Left ventricle myocardium inferior (tissue), 1 donor: ENCODE data around the gene SLC39A13. TPM values are rescaled to one million over a fixed set of nuclear protein-coding genes. Genes with fewer than 3 reads are reported as not detected.

Experiments
- DNase-seq: peaks from one replicate; pipeline ENCODE4 v3.0.0-alpha.2; 2020
- H3K27ac ChIP-seq: fragments of 200-600 bp; replicated peaks from 2 replicates; pipeline ENCODE4 v1.8.0; 2021
- H3K27me3 ChIP-seq: fragments of 200-600 bp; 2 replicates; pipeline ENCODE4 v1.8.0; 2021; ENCODE audit warnings: low read depth
- H3K36me3 ChIP-seq: fragments of 200-600 bp; 2 replicates; pipeline ENCODE4 v1.8.0; 2021
- H3K4me1 ChIP-seq: fragments of 200-600 bp; 2 replicates; pipeline ENCODE4 v1.8.0; 2021
- H3K4me3 ChIP-seq: fragments of 200-600 bp; 2 replicates; pipeline ENCODE4 v1.8.0; 2021; ENCODE audit warnings: mild to moderate bottlenecking, moderate library complexity
- H3K9me3 ChIP-seq: fragments of 200-600 bp; replicated peaks from 2 replicates; pipeline ENCODE4 v1.8.0; 2021
- intact Hi-C: fragments of 100-400 bp; cut with micrococcal nuclease; formaldehyde crosslinking; loops from one replicate; pipeline ENCODE4 v1.11.0; 2022
- total RNA-seq: library from RNA; stranded (reverse); fragmentation: NEBNext Ultra II Directional; extraction: Animal tissue kit (Norgen Biotek cat#: 25700); gene quantifications from one replicate; pipeline ENCODE4 v1.2.1, GENCODE V29; 2021
- TF ChIP-seq, protein P1 (sequence below): fragments of 200-600 bp; IDR thresholded peaks from 2 replicates; pipeline ENCODE4 v1.8.0; 2021; ENCODE audit warnings: antibody characterized with exemption, mild to moderate bottlenecking, borderline replicate concordance
- donor health status: DM: no; HTN: yes; CAD: no; lungs with severe emphysema.

Gene SLC39A13
- total RNA-seq, 1 donor from 2014 or later, result 36.5 TPM

DNA sequence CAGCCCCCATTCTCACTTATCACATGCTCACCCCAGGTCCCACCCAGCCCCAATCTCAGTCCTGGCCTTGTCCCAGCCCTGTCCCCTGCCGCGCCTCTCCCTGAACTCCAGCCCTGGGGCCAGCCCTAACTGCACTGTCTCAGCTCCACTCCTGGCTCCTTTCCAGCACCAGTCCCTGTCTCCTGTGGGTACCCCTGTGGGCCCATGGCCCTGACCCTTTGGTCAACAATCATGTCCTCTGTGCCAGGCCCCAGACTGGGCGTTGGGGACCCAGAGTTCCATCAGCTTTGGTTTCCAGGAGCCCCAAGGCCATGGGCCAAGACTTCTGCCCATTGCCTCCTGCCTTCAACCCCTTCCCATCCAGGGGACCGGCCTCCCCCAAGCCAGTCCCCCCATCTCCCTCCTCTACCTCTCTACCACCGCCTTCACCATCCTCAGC, 30.8 kb upstream of the SLC39A13 start:
- DNase-seq, result no peak
- peak overlapping the region; percentile 54 for H3K27ac ChIP-seq
- intact Hi-C loops, result no loop called here

DNA sequence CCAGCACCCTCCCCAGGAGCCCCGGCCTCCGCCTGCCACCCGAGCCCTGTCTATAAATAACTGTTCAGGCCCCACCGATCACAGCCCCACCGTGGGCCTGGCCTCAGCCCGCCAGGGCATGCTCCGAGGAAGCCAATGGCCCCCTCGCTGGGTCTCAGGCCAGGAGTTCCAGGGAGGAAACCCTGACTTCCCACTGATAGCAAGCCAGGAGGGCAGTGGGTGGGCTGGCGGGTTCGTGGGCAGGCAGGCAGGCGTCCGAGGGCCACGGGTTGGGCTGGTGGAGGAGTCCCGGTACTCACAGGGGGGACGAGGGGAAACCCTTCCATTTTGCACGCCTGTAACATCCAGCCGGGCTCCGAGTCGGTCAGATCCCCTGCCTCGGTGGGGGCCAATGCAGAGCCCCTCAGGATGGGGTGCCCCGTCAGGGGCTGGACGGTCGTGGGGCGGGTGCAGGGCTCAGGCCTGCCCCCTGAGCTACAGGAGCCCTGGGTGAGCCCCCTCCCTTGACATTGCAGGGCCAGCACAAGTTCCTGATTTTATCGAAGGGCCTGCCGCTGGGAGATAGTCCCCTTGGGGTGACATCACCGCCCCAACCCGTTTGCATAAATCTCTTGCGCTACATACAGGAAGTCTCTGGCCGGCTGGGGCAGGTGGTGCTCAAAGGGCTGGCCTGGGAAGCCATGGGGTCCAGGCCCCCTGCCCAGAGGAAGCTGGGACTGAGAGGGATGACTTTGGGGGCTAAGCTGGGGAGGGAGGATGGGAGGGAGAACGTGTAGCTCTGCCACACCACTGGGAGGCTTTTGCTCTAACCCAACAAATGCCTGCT, 30.2 kb upstream of the SLC39A13 start, which contains the start of gene SPI1:
Gene SPI1, minus strand, starts transcription at position 538 of the 826 bp plus-strand sequence. Its CDS starts 194 bp downstream, at position 344.
- no peaks in the 10 kb centered on the region for H3K27me3 ChIP-seq
- H3K4me1 ChIP-seq, result no peaks in the 10 kb centered on the region
- intact Hi-C loops, result no loop called here
- H3K27ac ChIP-seq, result peak within 1 kb of the TSS; percentile 54
- no peaks in the 10 kb centered on the region for H3K36me3 ChIP-seq
- TF ChIP-seq, protein P1, sequence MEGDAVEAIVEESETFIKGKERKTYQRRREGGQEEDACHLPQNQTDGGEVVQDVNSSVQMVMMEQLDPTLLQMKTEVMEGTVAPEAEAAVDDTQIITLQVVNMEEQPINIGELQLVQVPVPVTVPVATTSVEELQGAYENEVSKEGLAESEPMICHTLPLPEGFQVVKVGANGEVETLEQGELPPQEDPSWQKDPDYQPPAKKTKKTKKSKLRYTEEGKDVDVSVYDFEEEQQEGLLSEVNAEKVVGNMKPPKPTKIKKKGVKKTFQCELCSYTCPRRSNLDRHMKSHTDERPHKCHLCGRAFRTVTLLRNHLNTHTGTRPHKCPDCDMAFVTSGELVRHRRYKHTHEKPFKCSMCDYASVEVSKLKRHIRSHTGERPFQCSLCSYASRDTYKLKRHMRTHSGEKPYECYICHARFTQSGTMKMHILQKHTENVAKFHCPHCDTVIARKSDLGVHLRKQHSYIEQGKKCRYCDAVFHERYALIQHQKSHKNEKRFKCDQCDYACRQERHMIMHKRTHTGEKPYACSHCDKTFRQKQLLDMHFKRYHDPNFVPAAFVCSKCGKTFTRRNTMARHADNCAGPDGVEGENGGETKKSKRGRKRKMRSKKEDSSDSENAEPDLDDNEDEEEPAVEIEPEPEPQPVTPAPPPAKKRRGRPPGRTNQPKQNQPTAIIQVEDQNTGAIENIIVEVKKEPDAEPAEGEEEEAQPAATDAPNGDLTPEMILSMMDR, result no peak
- no peaks in the 10 kb centered on the region for H3K9me3 ChIP-seq
- peak within 1 kb of the TSS; percentile 45 for H3K4me3 ChIP-seq
- DNase-seq, result peak; percentile 68

More for the DNA sequence above, 30.8 kb upstream of the SLC39A13 start:
- TF ChIP-seq, protein P1, result no peak
- peak overlapping the region; percentile 45 for H3K4me3 ChIP-seq
- no peaks in the 10 kb centered on the region for H3K27me3 ChIP-seq
- no peaks in the 10 kb centered on the region for H3K4me1 ChIP-seq
- no peaks in the 10 kb centered on the region for H3K9me3 ChIP-seq
- H3K36me3 ChIP-seq, result no peaks in the 10 kb centered on the region

DNA sequence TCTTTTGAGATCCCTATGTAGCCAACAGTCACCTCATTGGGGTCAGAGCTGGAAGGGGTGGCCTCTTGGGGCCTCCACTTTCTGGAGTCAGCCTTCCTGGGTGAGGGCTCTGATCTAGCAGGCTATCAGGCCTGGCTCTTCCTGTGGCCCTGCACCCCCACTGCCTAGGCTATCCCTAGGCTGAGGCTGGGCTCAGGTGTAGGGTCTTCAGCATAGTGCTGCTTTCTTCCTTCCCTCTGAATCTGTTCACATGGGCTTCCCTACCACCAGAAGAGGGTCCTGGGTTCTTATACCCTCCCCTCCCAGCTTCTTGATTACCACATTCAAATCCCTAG, 29.6 kb upstream of the SLC39A13 start:
- TF ChIP-seq, protein P1, result no peak
- Histone ChIP-seq H3K9me3 (no peaks in the 10 kb centered on the region), H3K36me3 (no peaks in the 10 kb centered on the region), H3K27ac (no peak overlapping the region), H3K27me3 (no peaks in the 10 kb centered on the region), H3K4me3 (no peak overlapping the region), H3K4me1 (no peaks in the 10 kb centered on the region)
- DNase-seq, result no peak
- intact Hi-C loops, result no loop called here

DNA sequence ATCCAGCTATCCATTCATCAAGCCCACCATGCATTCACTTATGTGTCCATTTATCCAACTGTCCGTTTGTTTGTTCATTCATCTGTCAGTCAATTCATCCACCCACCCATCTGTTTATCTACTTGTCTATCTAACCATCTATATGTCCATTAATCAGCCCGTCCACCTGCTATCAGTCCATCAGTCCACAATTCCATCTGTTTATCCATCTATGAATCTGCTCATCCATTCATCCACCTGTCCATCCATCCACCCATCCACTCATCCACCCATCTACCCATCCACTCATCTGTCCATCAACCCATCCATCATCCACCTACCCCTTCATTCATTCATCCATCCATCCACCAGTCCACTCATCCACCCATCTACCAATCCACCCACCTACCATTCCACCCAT, 29.1 kb upstream of the SLC39A13 start:
- no peak overlapping the region for H3K27ac ChIP-seq
- DNase-seq, result no peak

DNA sequence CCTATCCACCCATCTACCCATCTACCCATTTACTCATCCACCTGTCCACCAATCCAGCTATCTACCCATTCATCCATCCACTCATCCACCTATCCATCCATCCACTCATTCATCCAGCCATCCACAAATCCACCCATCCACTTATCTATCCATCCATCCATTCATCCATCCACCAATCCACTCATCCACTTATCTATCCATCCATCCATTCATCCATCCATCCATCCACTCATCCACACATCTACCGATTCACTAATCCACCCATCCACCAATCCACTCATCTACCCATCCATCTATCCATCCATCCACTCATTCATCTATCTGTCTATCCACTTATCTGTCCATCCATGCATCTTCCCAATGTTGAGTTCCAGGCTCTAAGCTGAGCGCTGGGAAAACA, 28.3 kb upstream of the SLC39A13 start:
- H3K27ac ChIP-seq, result no peak overlapping the region
- TF ChIP-seq, protein P1, result no peak
- H3K4me3 ChIP-seq, result no peak overlapping the region
- no peaks in the 10 kb centered on the region for H3K27me3 ChIP-seq
- intact Hi-C loops, result loop anchor here (10.0 kb wide), 1 partner anchor 65 kb away; the partner anchor contains the start of gene RAPSN
- no peaks in the 10 kb centered on the region for H3K4me1 ChIP-seq
- DNase-seq, result no peak
- H3K9me3 ChIP-seq, result no peaks in the 10 kb centered on the region
- no peaks in the 10 kb centered on the region for H3K36me3 ChIP-seq

More for the DNA sequence above, 29.1 kb upstream of the SLC39A13 start:
- TF ChIP-seq, protein P1, result no peak
- H3K36me3 ChIP-seq, result no peaks in the 10 kb centered on the region
- intact Hi-C loops, result no loop called here
- no peaks in the 10 kb centered on the region for H3K4me1 ChIP-seq
- no peak overlapping the region for H3K4me3 ChIP-seq
- no peaks in the 10 kb centered on the region for H3K9me3 ChIP-seq
- no peaks in the 10 kb centered on the region for H3K27me3 ChIP-seq
